ENCODE data around the gene FLNC. TPM values are rescaled to one million over a fixed set of nuclear protein-coding genes. Genes with fewer than 3 reads are reported as not detected.

FLNC gene
- total and polyA plus RNA-seq, 11 donors = 399 to 3,687 (median 1,170) TPM

- intact Hi-C loops (cut with DNase I) = loop anchor here in 5 of 10 donors (2.0 to 10.0 kb wide), 6 partner anchors 31 to 126 kb away; partner anchors contain the start of genes CALU (in 2 of the 5) and CCDC136 (in 2 of the 5)
- Histone ChIP-seq H3K9me3 (no peaks in the 10 kb centered on the region), H3K4me1 (peaks cover 5 to 58% (median 43%) of the 10 kb centered on the region in 12 donors), H3K27me3 (no peaks in the 10 kb centered on the region), H3K4me3 (peak overlapping the region; percentile 39 to 91 (median 82)), H3K27ac (peak overlapping the region in 10 of 12 donors; percentile 47 to 87 (median 74)), H3K36me3 (peaks cover 0 to 21% (median 17%) of the 10 kb centered on the region in 9 donors)
- 1 to 4% (median 2%) methylated on average over 6 of the region's 6 CpGs for WGBS, 4 donors
- ATAC-seq (peak in 1 of 4 donors; percentile 10), DNase-seq (no peak)
- no peak for TF ChIP-seq POLR2A (IDR thresholded peaks at IDR 0.05)
- peak in 8 of 12 donors; percentile 6 to 47 (median 30) for TF ChIP-seq CTCF (IDR thresholded peaks at IDR 0.05)
These were observed 33.3 kb downstream of the FLNC start for GRCh38 chr7:128863433-128863989.

DNA sequence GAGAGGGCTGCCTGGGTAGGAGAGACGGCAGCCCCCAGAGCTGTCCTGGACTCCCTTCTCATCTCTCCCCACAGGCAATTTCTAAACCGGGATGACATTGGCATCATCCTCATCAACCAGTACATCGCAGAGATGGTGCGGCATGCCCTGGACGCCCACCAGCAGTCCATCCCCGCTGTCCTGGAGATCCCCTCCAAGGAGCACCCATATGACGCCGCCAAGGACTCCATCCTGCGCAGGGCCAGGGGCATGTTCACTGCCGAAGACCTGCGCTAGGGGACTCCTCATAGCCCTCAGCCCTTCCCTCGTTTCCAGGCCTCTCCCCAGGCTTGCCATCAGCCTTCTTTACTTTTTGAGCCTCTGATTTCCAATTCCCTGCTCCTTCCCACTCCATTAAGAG, 35.1 kb downstream of the FLNC start:
- no peak for ATAC-seq
- WGBS, 4 donors = 91 to 97% (median 95%) methylated on average over 12 of the region's 12 CpGs
- TF ChIP-seq POLR2A (IDR thresholded peaks at IDR 0.05) (no peak), CTCF (IDR thresholded peaks at IDR 0.05) (no peak)
- intact Hi-C loops (cut with DNase I) = loop anchor here in 6 of 10 donors (5.0 to 10.0 kb wide), 6 partner anchors 33 to 203 kb away; partner anchors contain the start of genes CCDC136 (in 2 of the 6) and FLNC (in 1 of the 6)
- no peak for DNase-seq
- Histone ChIP-seq H3K4me3 (no peak overlapping the region), H3K36me3 (peaks cover 0 to 18% (median 12%) of the 10 kb centered on the region in 9 donors), H3K4me1 (peaks cover 2 to 53% (median 33%) of the 10 kb centered on the region in 12 donors), H3K27me3 (peaks cover 0 to 14% (median 0%) of the 10 kb centered on the region in 9 donors), H3K9me3 (no peaks in the 10 kb centered on the region), H3K27ac (no peak overlapping the region)

- 90 to 95% (median 94%) methylated on average over 16 to 27 of the region's 27 CpGs for WGBS, 4 donors
- no peak overlapping the region for H3K4me3 ChIP-seq
- H3K4me1 ChIP-seq = peaks cover 2 to 44% (median 25%) of the 10 kb centered on the region in 12 donors
- DNase-seq = no peak
- ATAC-seq = no peak
- intact Hi-C loops (cut with DNase I) = loop anchor here in 6 of 10 donors (5.0 to 10.0 kb wide), 6 partner anchors 34 to 204 kb away; partner anchors contain the start of genes CCDC136 (in 2 of the 6) and FLNC (in 1 of the 6)
- H3K27ac ChIP-seq = no peak overlapping the region
- no peaks in the 10 kb centered on the region for H3K9me3 ChIP-seq
- peaks cover 0 to 18% (median 12%) of the 10 kb centered on the region in 9 donors for H3K36me3 ChIP-seq
- peaks cover 0 to 16% (median 0%) of the 10 kb centered on the region in 9 donors for H3K27me3 ChIP-seq
- TF ChIP-seq CTCF (IDR thresholded peaks at IDR 0.05) = no peak
- no peak for TF ChIP-seq POLR2A (IDR thresholded peaks at IDR 0.05)
These were observed 36.0 kb downstream of the FLNC start for GRCh38 chr7:128865996-128866877.

Measured in heart left ventricle (tissue), 16 donors.